PC-3 (cell line): ENCODE measurements around the gene PYM1. TPM values are rescaled to one million over a fixed set of nuclear protein-coding genes. Genes with fewer than 3 reads are reported as not detected.

Experiments used
- ATAC-seq: fragments of 200-7000 bp; cut with Tn5 transposase; 2 replicates; pipeline ENCODE4 v1.9.1; 2020; ENCODE audit warnings: mild to moderate bottlenecking, moderate library complexity
- BruUV-seq: library from RNA; stranded (reverse); fragments of 400-500 nt; replicated peaks from 2 replicates; lab custom pipeline; 2021; lab: Mats Ljungman, UMichigan
- CTCF ChIA-PET: fragments of 300-600 bp; sonication (Branson Sonifier 250); formaldehyde crosslinking; loops from one replicate; lab custom pipeline; 2022; ENCODE audit warnings: antibody characterized with exemption; lab: Charles Lee
- POLR2A ChIA-PET: fragments of 300-600 bp; sonication (Branson Sonifier 250); formaldehyde crosslinking; loops from one replicate; lab custom pipeline; 2022; ENCODE audit warnings: antibody characterized with exemption; ENCODE audit not compliant: unreplicated experiment; lab: Charles Lee
- DNase-seq: peaks from one replicate; pipeline ENCODE4 v3.0.0-alpha.2; 2015
- H2AFZ ChIP-seq: fragments of 300-600 bp; sonication (generic); 2 replicates; pipeline ENCODE4 v1.6.0; 2016; ENCODE audit warnings: antibody characterized with exemption, low read length
- H3F3A ChIP-seq: fragments of 300-600 bp; sonication (generic); one replicate; pipeline ENCODE4 v1.6.0; 2017; ENCODE audit warnings: antibody characterized with exemption, low read length, control low read depth, mild to moderate bottlenecking; ENCODE audit not compliant: unreplicated experiment
- H3K27ac ChIP-seq: fragments of 300-600 bp; sonication (generic); 2 replicates; pipeline ENCODE4 v1.5.1; 2016; ENCODE audit warnings: mild to moderate bottlenecking, low read length
- H3K27me3 ChIP-seq: fragments of 300-600 bp; sonication (generic); 2 replicates; pipeline ENCODE4 v1.6.1; 2016; ENCODE audit warnings: low read length, mixed read lengths
- H3K36me3 ChIP-seq: fragments of 300-600 bp; sonication (generic); 2 replicates; pipeline ENCODE4 v1.6.1; 2016; ENCODE audit warnings: low read depth, mixed run types, low read length, mixed read lengths
- H3K4me1 ChIP-seq: fragments of 300-600 bp; sonication (generic); 2 replicates; pipeline ENCODE4 v1.5.1; 2016; ENCODE audit warnings: low read length; ENCODE audit not compliant: insufficient read depth
- H3K4me2 ChIP-seq: fragments of 300-600 bp; sonication (generic); 2 replicates; pipeline ENCODE4 v1.6.0; 2016; ENCODE audit warnings: low read length
- H3K4me3 ChIP-seq: fragments of 300-600 bp; sonication (generic); 2 replicates; pipeline ENCODE4 v1.5.1; 2016; ENCODE audit warnings: mild to moderate bottlenecking, low read length, mixed read lengths
- H3K79me2 ChIP-seq: fragments of 300-600 bp; sonication (generic); 2 replicates; pipeline ENCODE4 v1.6.1; 2017; ENCODE audit warnings: low read length, mixed read lengths
- H3K9ac ChIP-seq: fragments of 300-600 bp; sonication (generic); 2 replicates; pipeline ENCODE4 v1.6.0; 2016; ENCODE audit warnings: mild to moderate bottlenecking, low read length
- H3K9me2 ChIP-seq: fragments of 300-600 bp; sonication (generic); replicated peaks from 2 replicates; pipeline ENCODE4 v1.6.1; 2016; ENCODE audit warnings: mixed run types, low read length, mixed read lengths
- H3K9me3 ChIP-seq: fragments of 300-600 bp; sonication (generic); 2 replicates; pipeline ENCODE4 v1.6.1; 2016; ENCODE audit warnings: low read length, mixed read lengths
- H4K20me1 ChIP-seq: fragments of 300-600 bp; sonication (generic); 2 replicates; pipeline ENCODE4 v1.6.1; 2016; ENCODE audit warnings: low read length, mixed read lengths
- CTCF ChIP-seq: fragments of 300-600 bp; sonication (generic); conservative IDR thresholded peaks from 2 replicates; pipeline ENCODE4 v1.5.1; 2017; ENCODE audit warnings: antibody characterized with exemption, low read depth, mild to moderate bottlenecking, low read length
- EZH2 ChIP-seq: fragments of 300-600 bp; sonication (generic); IDR thresholded peaks from one replicate; pipeline ENCODE4 v1.6.1; 2017; ENCODE audit warnings: antibody characterized with exemption, mild to moderate bottlenecking, low read length; ENCODE audit not compliant: unreplicated experiment
- EZH2phosphoT487 ChIP-seq: fragments of 300-600 bp; sonication (generic); IDR thresholded peaks from 2 replicates; pipeline ENCODE4 v1.6.1; 2018; ENCODE audit warnings: mild to moderate bottlenecking, antibody characterized with exemption, low read length, borderline replicate concordance
- intact Hi-C: fragments of 100-400 bp; cut with micrococcal nuclease; formaldehyde crosslinking; loops from 2 replicates; pipeline ENCODE4 v1.9.0; 2023
- total RNA-seq: library from RNA; depleted of rRNA; stranded (reverse); fragments of >200 nt; gene quantifications from 2 replicates; pipeline ENCODE4 v1.2.3, GENCODE V29; 2014

PYM1 gene
- total RNA-seq, 1 experiment from 2014 or later = 39.0 TPM

DNA sequence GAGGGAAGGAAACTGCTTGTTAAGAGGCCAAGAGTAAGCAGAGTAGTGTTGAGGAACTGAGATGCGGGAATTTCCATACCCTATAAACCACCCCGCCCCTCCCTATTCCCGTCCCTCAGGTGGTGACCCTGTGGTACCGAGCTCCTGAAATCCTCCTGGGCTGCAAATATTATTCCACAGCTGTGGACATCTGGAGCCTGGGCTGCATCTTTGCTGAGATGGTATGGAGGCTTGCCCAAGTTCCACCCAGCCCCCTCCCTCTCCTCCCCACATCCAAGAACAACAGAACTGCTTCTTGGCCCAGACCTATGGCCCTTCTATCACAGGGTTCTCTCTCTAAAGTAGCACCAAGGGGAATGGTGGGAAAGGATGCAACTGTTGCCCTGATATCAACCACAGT lies 41.7 kb upstream of the PYM1 start:
- Histone ChIP-seq H3K79me2 (peaks cover 30% of the 10 kb centered on the region), H3K9me3 (no peaks in the 10 kb centered on the region), H3K4me2 (no peak overlapping the region), H3K4me3 (no peak overlapping the region), H3K9me2 (no peaks in the 10 kb centered on the region), H2AFZ (no peak overlapping the region), H3F3A (peaks cover 5% of the 10 kb centered on the region), H3K36me3 (0 out of 2 replicates have a peak, but pooled peaks cover 2% of the 10 kb centered on the region), H3K27me3 (no peaks in the 10 kb centered on the region), H4K20me1 (no peaks in the 10 kb centered on the region), H3K27ac (no peak overlapping the region), H3K4me1 (peaks cover 37% of the 10 kb centered on the region), H3K9ac (no peak overlapping the region)
- POLR2A ChIA-PET = no interaction called here
- BruUV-seq = no TSS peak
- ATAC-seq = no peak
- CTCF ChIA-PET = no interaction called here
- intact Hi-C loops = no loop called here
- TF ChIP-seq EZH2 (no peak), EZH2phosphoT487 (no peak), CTCF (no peak)
- no peak for DNase-seq

DNA sequence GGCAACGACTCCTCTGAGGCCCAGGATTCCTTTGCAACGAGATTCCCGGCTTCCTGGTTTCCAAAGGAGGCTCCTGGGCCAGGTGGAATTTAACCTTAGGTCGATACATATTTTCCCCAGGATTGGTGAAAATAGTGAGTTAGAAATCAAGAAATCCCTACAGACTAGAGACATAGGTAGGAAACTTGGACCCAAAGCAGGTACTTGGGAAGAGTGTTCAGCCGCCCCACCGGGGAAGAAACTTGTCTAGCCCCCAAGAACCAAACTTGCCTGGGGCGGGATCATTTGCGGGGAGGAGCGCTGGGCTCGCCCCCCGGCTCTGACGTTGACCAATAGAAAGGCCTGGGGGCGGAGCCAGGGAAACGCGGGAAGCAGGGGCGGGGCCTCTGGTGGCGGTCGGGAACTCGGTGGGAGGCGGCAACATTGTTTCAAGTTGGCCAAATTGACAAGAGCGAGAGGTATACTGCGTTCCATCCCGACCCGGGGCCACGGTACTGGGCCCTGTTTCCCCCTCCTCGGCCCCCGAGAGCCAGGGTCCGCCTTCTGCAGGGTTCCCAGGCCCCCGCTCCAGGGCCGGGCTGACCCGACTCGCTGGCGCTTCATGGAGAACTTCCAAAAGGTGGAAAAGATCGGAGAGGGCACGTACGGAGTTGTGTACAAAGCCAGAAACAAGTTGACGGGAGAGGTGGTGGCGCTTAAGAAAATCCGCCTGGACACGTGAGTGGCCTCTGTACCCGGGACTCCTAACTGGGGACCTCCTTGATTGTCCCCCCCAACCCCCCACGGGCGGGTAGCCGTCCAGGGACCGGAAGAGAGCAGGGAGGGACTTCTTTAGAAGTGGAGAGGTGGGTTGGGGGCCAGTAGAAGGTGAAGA lies 39.0 kb upstream of the PYM1 start, which contains the start of gene CDK2:
Gene CDK2, plus strand, starts transcription at position 423 of the 874 bp plus-strand sequence. Its CDS starts 179 bp downstream, at position 602.
- ChIA-PET POLR2A (no interaction called here), CTCF (interaction anchor here (0.7 to 1.2 kb wide), 2 partner anchors 63 to 228 kb away, joined by 12 to 14 read pairs; no protein-coding TSS in a partner anchor)
- no peaks in the 10 kb centered on the region for H3F3A ChIP-seq
- peaks cover 24% of the 10 kb centered on the region for H3K4me1 ChIP-seq
- peak within 1 kb of the TSS; percentile 87 for H3K9ac ChIP-seq
- no peaks in the 10 kb centered on the region for H4K20me1 ChIP-seq
- TF ChIP-seq CTCF (no peak), EZH2 (no peak)
- H3K9me3 ChIP-seq = no peaks in the 10 kb centered on the region
- H3K36me3 ChIP-seq = 0 out of 2 replicates have a peak, but pooled peaks cover 2% of the 10 kb centered on the region
- ATAC-seq (peak; percentile 96), DNase-seq (peak; percentile 86)
- TSS peak; percentile 73 for BruUV-seq
- H3K79me2 ChIP-seq = peaks cover 25% of the 10 kb centered on the region
- H3K27me3 ChIP-seq = no peaks in the 10 kb centered on the region
- H2AFZ ChIP-seq = peak within 1 kb of the TSS; percentile 90
- no peaks in the 10 kb centered on the region for H3K9me2 ChIP-seq
- H3K4me2 ChIP-seq = peak within 1 kb of the TSS; percentile 89
- peak within 1 kb of the TSS; percentile 80 for H3K4me3 ChIP-seq
- H3K27ac ChIP-seq = no peak within 1 kb of the TSS; the same call in 1 of the 2 replicates
- intact Hi-C loops = no loop called here
